Right lobe of liver (tissue), 6 donors: ENCODE measurements around the gene ADGRL4. TPM values are rescaled to one million over a fixed set of nuclear protein-coding genes. Genes with fewer than 3 reads are reported as not detected.

Source experiments
- ATAC-seq, 4 donors: fragments of 200-7000 bp; cut with Tn5 transposase; one replicate each; pipeline ENCODE4 v1.9.1; 2020; ENCODE audit warnings: mild to moderate bottlenecking in 4 of 4, moderate library complexity in 4 of 4
- DNase-seq, 3 donors: peaks; one replicate each; pipeline ENCODE4 v3.0.0-alpha.2; 2020
- H3K27ac ChIP-seq, 3 donors: fragments of 200-600 bp; one replicate each; pipeline ENCODE4 v1.8.0; 2022
- H3K27me3 ChIP-seq, 2 donors: fragments of 200-600 bp; one replicate each; pipeline ENCODE4 v1.8.0; 2022
- H3K36me3 ChIP-seq, 4 donors: fragments of 200-600 bp; sonication (generic) in 1 of 4; one replicate each; pipeline versions ENCODE4 v1.5.1 to v1.8.0; 2017 to 2022; ENCODE audit warnings: control low read depth in 1 of 4
- H3K4me1 ChIP-seq, 4 donors: fragments of 200-600 bp; sonication (generic) in 1 of 4; one replicate each; pipeline versions ENCODE4 v1.5.1 to v1.8.0; 2017 to 2022; ENCODE audit warnings: control low read depth in 1 of 4
- H3K4me3 ChIP-seq, 3 donors: fragments of 200-600 bp; one replicate each; pipeline ENCODE4 v1.8.0; 2022
- H3K9me3 ChIP-seq, 4 donors: fragments of 200-600 bp; sonication (generic) in 1 of 4; one replicate each; pipeline versions ENCODE4 v1.5.1 to v1.8.0; 2017 to 2022; ENCODE audit warnings: control low read depth in 1 of 4
- CTCF ChIP-seq, 4 donors: fragments of 200-600 bp in 3 of 4; fragments of 450-650 bp in 1 of 4; IDR thresholded peaks; one replicate each; pipeline versions ENCODE4 v1.5.1 to v1.8.0; 2016 to 2022; ENCODE audit warnings: antibody characterized with exemption in 4 of 4, mild to moderate bottlenecking in 2 of 4
- POLR2A ChIP-seq: fragments of 450-650 bp; IDR thresholded peaks from one replicate; pipeline ENCODE4 v1.6.1; 2017; ENCODE audit warnings: antibody characterized with exemption, mild to moderate bottlenecking
- WGBS: methylation state at CpG from one replicate; pipeline ENCODE4 v1.1.6; 2018; ENCODE audit warnings: low coverage, low lambda C conversion rate; ENCODE audit not compliant: insufficient coverage; ENCODE audit errors: missing lambda C conversion rate; 5-methylcytosine and 5-hydroxymethylcytosine counted together
- intact Hi-C, 2 donors: fragments of 100-400 bp; cut with DNase I; formaldehyde crosslinking; loops; one replicate each; pipeline versions ENCODE4 v1.11.2 to v1.14.1; 2022
- total RNA-seq, 6 experiments: library from RNA; depleted of rRNA in 2 of 6; stranded (reverse); fragments of >200 nt in 2 of 6; fragmentation: NEBNext Ultra II Directional in 3 of 6; extraction: Animal tissue kit (Norgen Biotek cat#: 25700) in 3 of 6; gene quantifications; one replicate each; pipeline versions ENCODE4 v1.1.0 to v1.2.4, GENCODE V29; 2016 to 2023
- donor health status: DM: no; HTN: yes; CAD: no.
- donor health status: DM: no; HTN: no; CAD: no.
- donor health status: DM: no; HTN: no; CAD: no.
- donor health status: DM: no; HTN: yes; CAD: no.
- donor health status: DM: no; HTN: yes; CAD: no.

ADGRL4 gene
- total RNA-seq, 6 experiments from 2014 or later = 3.0 to 14.9 (median 6.8) TPM

- Histone ChIP-seq H3K4me3 (no peak overlapping the region), H3K9me3 (no peaks in the 10 kb centered on the region), H3K27me3 (no peaks in the 10 kb centered on the region), H3K4me1 (no peaks in the 10 kb centered on the region), H3K36me3 (no peaks in the 10 kb centered on the region), H3K27ac (no peak overlapping the region)
- intact Hi-C loops = no loop called here
- DNase-seq = no peak
- ATAC-seq = no peak
- TF ChIP-seq CTCF (IDR thresholded peaks at IDR 0.05) (no peak), POLR2A (no peak)
- 45% methylated on average over 3 of the region's 3 CpGs for WGBS
These were observed 94.3 kb downstream of the ADGRL4 start for GRCh38 chr1:78911956-78912880.

GRCh38 chr1:78902641-78903040, 103.9 kb downstream of the ADGRL4 start:
- Histone ChIP-seq H3K36me3 (no peaks in the 10 kb centered on the region), H3K27ac (no peak overlapping the region), H3K4me3 (no peak overlapping the region), H3K4me1 (no peaks in the 10 kb centered on the region), H3K27me3 (no peaks in the 10 kb centered on the region), H3K9me3 (no peaks in the 10 kb centered on the region)
- intact Hi-C loops = no loop called here
- TF ChIP-seq CTCF (IDR thresholded peaks at IDR 0.05) (no peak), POLR2A (no peak)
- ATAC-seq (no peak), DNase-seq (no peak)
- WGBS = 22% methylated on average over 1 of the region's 1 CpG

- H3K4me1 ChIP-seq = no peaks in the 10 kb centered on the region
- ATAC-seq (no peak), DNase-seq (no peak)
- WGBS = 46% methylated on average over 2 of the region's 2 CpGs
- H3K4me3 ChIP-seq = no peak overlapping the region
- H3K36me3 ChIP-seq = no peaks in the 10 kb centered on the region
- H3K27ac ChIP-seq = no peak overlapping the region
- TF ChIP-seq POLR2A (no peak), CTCF (IDR thresholded peaks at IDR 0.05) (no peak)
- no peaks in the 10 kb centered on the region for H3K9me3 ChIP-seq
- intact Hi-C loops = no loop called here
- no peaks in the 10 kb centered on the region for H3K27me3 ChIP-seq
These were observed 111.7 kb downstream of the ADGRL4 start for GRCh38 chr1:78894811-78895210.

GRCh38 chr1:78892260-78892840, 114.2 kb downstream of the ADGRL4 start:
- 70% methylated on average over 3 of the region's 3 CpGs for WGBS
- intact Hi-C loops = no loop called here

More at GRCh38 chr1:78892260-78892840, 114.2 kb downstream of the ADGRL4 start:
- Histone ChIP-seq H3K27me3 (no peaks in the 10 kb centered on the region), H3K36me3 (no peaks in the 10 kb centered on the region), H3K9me3 (no peaks in the 10 kb centered on the region), H3K4me3 (no peak overlapping the region), H3K27ac (no peak overlapping the region), H3K4me1 (no peaks in the 10 kb centered on the region)
- ATAC-seq (no peak), DNase-seq (no peak)
- no peak for TF ChIP-seq POLR2A
- TF ChIP-seq CTCF (IDR thresholded peaks at IDR 0.05) = no peak
